HEK293 (cell line): Measurements from ENCODE around the gene CBX5.
"Not testable (repeated sequence)": the region's sequence is repeated elsewhere in the genome, so short reads cannot be mapped to it uniquely, and the experiment has no call there.

Experiments used
- CTCF ChIA-PET: fragments of 350-600 bp; formaldehyde crosslinking; extraction: SDS; loops from one replicate; lab custom pipeline; 2021; ENCODE audit warnings: antibody characterized with exemption; lab: Yijun Ruan, JAX
- POLR2A ChIA-PET: fragments of 300-600 bp; formaldehyde crosslinking; extraction: SDS; loops from one replicate; lab custom pipeline; 2020; ENCODE audit warnings: antibody characterized with exemption, inconsistent platforms; lab: Yijun Ruan, JAX
- H3K27ac ChIP-seq: fragments of 200-500 bp; sonication (Bioruptor generic); 2 replicates; pipeline ENCODE4 v1.5.1; 2014; ENCODE audit warnings: low read depth, low read length, control low read depth, inconsistent platforms; ENCODE audit errors: extremely low read depth
- H3K36me3 ChIP-seq, 2 experiments: fragments of 200-500 bp in 1 of 2; sonication (Bioruptor generic) in 1 of 2; 1 replicate in 1 of 2; 2 replicates in 1 of 2; pipeline ENCODE4 v1.5.1; 2014 to 2017; ENCODE audit warnings: inconsistent platforms in 2 of 2, low read length in 2 of 2; ENCODE audit not compliant: control insufficient read depth in 2 of 2, insufficient read depth in 1 of 2
- H3K4me1 ChIP-seq: fragments of 200-500 bp; sonication (Bioruptor generic); 2 replicates; pipeline ENCODE4 v1.5.1; 2014; ENCODE audit warnings: mild to moderate bottlenecking, low read length, inconsistent platforms; ENCODE audit not compliant: control insufficient read depth, insufficient read depth
- H3K4me3 ChIP-seq: 2 replicates; pipeline ENCODE4 v1.5.1; 2011; ENCODE audit warnings: low read depth, mild to moderate bottlenecking, control low read depth, low read length, moderate library complexity
- H3K9me3 ChIP-seq: fragments of 200-500 bp; sonication (Bioruptor generic); 2 replicates; pipeline ENCODE4 v1.5.1; 2014; ENCODE audit warnings: low read depth, low read length, inconsistent platforms; ENCODE audit not compliant: control insufficient read depth, insufficient read depth
- BCL11B ChIP-seq: fragments of 450-650 bp; formaldehyde crosslinking; IDR thresholded peaks from 2 replicates; pipeline ENCODE4 v1.5.1; 2016; ENCODE audit warnings: low read depth, missing biosample characterization, missing genetic modification characterization
- GLI4 ChIP-seq: fragments of 450-650 bp; formaldehyde crosslinking; IDR thresholded peaks from 2 replicates; pipeline ENCODE4 v1.5.1; 2016; ENCODE audit warnings: missing biosample characterization, missing genetic modification characterization
- GLIS2 ChIP-seq: fragments of 450-650 bp; formaldehyde crosslinking; IDR thresholded peaks from 2 replicates; pipeline ENCODE4 v1.5.1; 2016; ENCODE audit warnings: missing biosample characterization, missing genetic modification characterization
- HIC1 ChIP-seq: fragments of 450-650 bp; formaldehyde crosslinking; IDR thresholded peaks from 2 replicates; pipeline ENCODE4 v1.5.1; 2016; ENCODE audit warnings: missing biosample characterization, missing genetic modification characterization
- PRDM2 ChIP-seq: fragments of 450-650 bp; formaldehyde crosslinking; IDR thresholded peaks from 2 replicates; pipeline ENCODE4 v1.5.1; 2016; ENCODE audit warnings: missing biosample characterization, missing genetic modification characterization, borderline replicate concordance
- SP2 ChIP-seq: fragments of 450-650 bp; formaldehyde crosslinking; IDR thresholded peaks from 2 replicates; pipeline ENCODE4 v1.5.1; 2016; ENCODE audit warnings: missing biosample characterization, missing genetic modification characterization
- ZBTB48 ChIP-seq: fragments of 450-650 bp; formaldehyde crosslinking; IDR thresholded peaks from 2 replicates; pipeline ENCODE4 v1.5.1; 2016; ENCODE audit warnings: missing biosample characterization, missing genetic modification characterization
- ZFP37 ChIP-seq: fragments of 450-650 bp; formaldehyde crosslinking; IDR thresholded peaks from 2 replicates; pipeline ENCODE4 v1.5.1; 2016; ENCODE audit warnings: missing biosample characterization, missing genetic modification characterization
- ZNF114 ChIP-seq: fragments of 450-650 bp; formaldehyde crosslinking; IDR thresholded peaks from 2 replicates; pipeline ENCODE4 v1.5.0; 2017; ENCODE audit warnings: missing biosample characterization, missing genetic modification characterization
- ZNF174 ChIP-seq: fragments of 450-650 bp; formaldehyde crosslinking; IDR thresholded peaks from 2 replicates; pipeline ENCODE4 v1.5.0; 2017; ENCODE audit warnings: missing biosample characterization, mild to moderate bottlenecking, missing genetic modification characterization
- ZNF175 ChIP-seq: fragments of 450-650 bp; formaldehyde crosslinking; IDR thresholded peaks from 2 replicates; pipeline ENCODE4 v1.5.1; 2016; ENCODE audit warnings: missing biosample characterization, missing genetic modification characterization
- ZNF184 ChIP-seq: fragments of 450-650 bp; IDR thresholded peaks from 2 replicates; pipeline ENCODE4 v1.5.1; 2018; ENCODE audit warnings: missing biosample characterization, mild to moderate bottlenecking, missing genetic modification characterization
- ZNF2 ChIP-seq: fragments of 450-650 bp; formaldehyde crosslinking; IDR thresholded peaks from 2 replicates; pipeline ENCODE4 v1.5.1; 2016; ENCODE audit warnings: missing biosample characterization, missing genetic modification characterization
- ZNF239 ChIP-seq: fragments of 450-650 bp; formaldehyde crosslinking; IDR thresholded peaks from 2 replicates; pipeline ENCODE4 v1.5.1; 2016; ENCODE audit warnings: missing biosample characterization, missing genetic modification characterization
- ZNF335 ChIP-seq: fragments of 450-650 bp; formaldehyde crosslinking; conservative IDR thresholded peaks from 2 replicates; pipeline ENCODE4 v1.5.1; 2016; ENCODE audit warnings: missing biosample characterization, missing genetic modification characterization
- ZNF404 ChIP-seq: fragments of 450-650 bp; formaldehyde crosslinking; IDR thresholded peaks from 2 replicates; pipeline ENCODE4 v1.5.1; 2017; ENCODE audit warnings: missing biosample characterization, missing genetic modification characterization
- ZNF560 ChIP-seq: fragments of 450-650 bp; formaldehyde crosslinking; IDR thresholded peaks from 2 replicates; pipeline ENCODE4 v1.5.1; 2017; ENCODE audit warnings: missing biosample characterization, missing genetic modification characterization, borderline replicate concordance
- ZNF561 ChIP-seq: fragments of 450-650 bp; IDR thresholded peaks from 2 replicates; pipeline ENCODE4 v1.5.1; 2018; ENCODE audit warnings: missing biosample characterization, missing genetic modification characterization, borderline replicate concordance
- ZNF658 ChIP-seq: fragments of 450-650 bp; formaldehyde crosslinking; IDR thresholded peaks from 2 replicates; pipeline ENCODE4; 2016; ENCODE audit warnings: missing biosample characterization, missing genetic modification characterization
- ZNF792 ChIP-seq: fragments of 450-650 bp; formaldehyde crosslinking; IDR thresholded peaks from 2 replicates; pipeline ENCODE4 v1.5.1; 2016; ENCODE audit warnings: missing biosample characterization, missing genetic modification characterization
- TF ChIP-seq, protein P1 (sequence below): fragments of 450-650 bp; formaldehyde crosslinking; IDR thresholded peaks from 2 replicates; pipeline ENCODE4 v1.5.1; 2016; ENCODE audit warnings: missing biosample characterization, missing genetic modification characterization
- TF ChIP-seq, protein P2 (sequence below): fragments of 450-650 bp; formaldehyde crosslinking; IDR thresholded peaks from 2 replicates; pipeline ENCODE4 v1.5.1; 2016; ENCODE audit warnings: missing biosample characterization, missing genetic modification characterization

Gene CBX5

GRCh38 chr12:54324617-54325441, 44.9 kb upstream of the CBX5 start, which contains the start of gene COPZ1 (continued):
- TF ChIP-seq HIC1 (no peak), ZNF2 (tag by site-specific recombination) (peak; percentile 94), SP2 (tag by site-specific recombination) (peak; percentile 99), ZNF335 (tag by site-specific recombination) (peak; percentile 99), PRDM2 (tag by site-specific recombination) (no peak)

DNA sequence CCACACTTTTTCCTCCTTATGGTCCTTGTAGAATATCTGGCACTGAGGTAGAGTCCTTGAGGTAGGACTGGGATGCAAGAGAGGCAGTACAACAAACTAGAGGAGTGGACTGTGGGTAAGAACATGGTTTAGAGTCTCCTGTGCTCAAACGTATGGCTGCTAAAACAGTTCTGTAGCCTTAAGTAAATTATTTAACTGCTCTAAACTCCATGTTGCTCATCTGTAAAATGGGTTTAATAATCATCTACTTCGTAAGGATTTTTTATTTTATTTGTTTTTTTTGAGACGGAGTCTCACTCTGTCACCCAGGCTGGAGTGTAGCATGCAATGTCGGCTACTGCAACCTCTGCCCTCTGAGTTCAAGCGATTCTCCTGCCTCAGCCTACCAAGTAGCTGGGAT, 41.4 kb upstream of the CBX5 start:
- CTCF ChIA-PET = interaction anchor here (0.6 to 5.8 kb wide), 6 partner anchors 11 to 135 kb away, joined by 3 to 63 read pairs (median 6); no protein-coding TSS in a partner anchor
- Histone ChIP-seq H3K4me3 (no peak overlapping the region), H3K4me1 (no peaks in the 10 kb centered on the region; the same call in 1 of the 2 replicates), H3K9me3 (no peaks in the 10 kb centered on the region), H3K27ac (no peak overlapping the region), H3K36me3 (no peaks in the 10 kb centered on the region)
- no peak for TF ChIP-seq ZFP37 (tag by site-specific recombination)
- TF ChIP-seq, protein P1, sequence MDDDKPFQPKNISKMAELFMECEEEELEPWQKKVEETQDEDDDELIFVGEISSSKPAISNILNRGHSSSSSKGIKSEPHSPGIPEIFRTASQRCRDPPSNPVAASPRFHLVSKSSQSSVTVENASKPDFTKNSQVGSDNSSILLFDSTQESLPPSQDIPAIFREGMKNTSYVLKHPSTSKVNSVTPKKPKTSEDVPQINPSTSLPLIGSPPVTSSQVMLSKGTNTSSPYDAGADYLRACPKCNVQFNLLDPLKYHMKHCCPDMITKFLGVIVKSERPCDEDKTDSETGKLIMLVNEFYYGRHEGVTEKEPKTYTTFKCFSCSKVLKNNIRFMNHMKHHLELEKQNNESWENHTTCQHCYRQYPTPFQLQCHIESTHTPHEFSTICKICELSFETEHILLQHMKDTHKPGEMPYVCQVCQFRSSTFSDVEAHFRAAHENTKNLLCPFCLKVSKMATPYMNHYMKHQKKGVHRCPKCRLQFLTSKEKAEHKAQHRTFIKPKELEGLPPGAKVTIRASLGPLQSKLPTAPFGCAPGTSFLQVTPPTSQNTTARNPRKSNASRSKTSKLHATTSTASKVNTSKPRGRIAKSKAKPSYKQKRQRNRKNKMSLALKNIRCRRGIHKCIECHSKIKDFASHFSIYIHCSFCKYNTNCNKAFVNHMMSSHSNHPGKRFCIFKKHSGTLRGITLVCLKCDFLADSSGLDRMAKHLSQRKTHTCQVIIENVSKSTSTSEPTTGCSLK = no peak
- no peak for TF ChIP-seq ZNF561 (tag by site-specific recombination)
- TF ChIP-seq ZNF404 = no peak
- no peak for TF ChIP-seq ZNF175 (tag by site-specific recombination)
- TF ChIP-seq GLI4 (tag by site-specific recombination) = no peak
- TF ChIP-seq GLIS2 (tag by site-specific recombination) = no peak
- TF ChIP-seq ZNF658 (tag by site-specific recombination) = no peak
- no peak for TF ChIP-seq ZNF174 (tag by site-specific recombination)
- TF ChIP-seq ZNF184 = no peak
- no peak for TF ChIP-seq ZNF239
- TF ChIP-seq ZBTB48 = no peak
- TF ChIP-seq ZNF2 (tag by site-specific recombination) = no peak
- no peak for TF ChIP-seq ZNF792 (tag by site-specific recombination)
- TF ChIP-seq, protein P2, sequence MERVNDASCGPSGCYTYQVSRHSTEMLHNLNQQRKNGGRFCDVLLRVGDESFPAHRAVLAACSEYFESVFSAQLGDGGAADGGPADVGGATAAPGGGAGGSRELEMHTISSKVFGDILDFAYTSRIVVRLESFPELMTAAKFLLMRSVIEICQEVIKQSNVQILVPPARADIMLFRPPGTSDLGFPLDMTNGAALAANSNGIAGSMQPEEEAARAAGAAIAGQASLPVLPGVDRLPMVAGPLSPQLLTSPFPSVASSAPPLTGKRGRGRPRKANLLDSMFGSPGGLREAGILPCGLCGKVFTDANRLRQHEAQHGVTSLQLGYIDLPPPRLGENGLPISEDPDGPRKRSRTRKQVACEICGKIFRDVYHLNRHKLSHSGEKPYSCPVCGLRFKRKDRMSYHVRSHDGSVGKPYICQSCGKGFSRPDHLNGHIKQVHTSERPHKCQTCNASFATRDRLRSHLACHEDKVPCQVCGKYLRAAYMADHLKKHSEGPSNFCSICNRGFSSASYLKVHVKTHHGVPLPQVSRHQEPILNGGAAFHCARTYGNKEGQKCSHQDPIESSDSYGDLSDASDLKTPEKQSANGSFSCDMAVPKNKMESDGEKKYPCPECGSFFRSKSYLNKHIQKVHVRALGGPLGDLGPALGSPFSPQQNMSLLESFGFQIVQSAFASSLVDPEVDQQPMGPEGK (tag by site-specific recombination) = no peak
- TF ChIP-seq ZNF114 = no peak
- TF ChIP-seq ZNF560 = no peak
- no peak for TF ChIP-seq BCL11B (tag by site-specific recombination)
- POLR2A ChIA-PET = interaction anchor here (0.8 to 1.4 kb wide), 2 partner anchors 35 to 41 kb away, joined by 5 read pairs; partner anchors contain the start of gene HNRNPA1

GRCh38 chr12:54312309-54312708, 32.4 kb upstream of the CBX5 start:
- POLR2A ChIA-PET = not testable (repeated sequence)

More at GRCh38 chr12:54312309-54312708, 32.4 kb upstream of the CBX5 start:
- H3K4me1 ChIP-seq, H3K36me3 ChIP-seq, H3K9me3 ChIP-seq, H3K4me3 ChIP-seq, H3K27ac ChIP-seq: not testable (repeated sequence)
- CTCF ChIA-PET = interaction anchor here (0.5 to 1.7 kb wide), 4 partner anchors 13 to 1392 kb away, joined by 3 to 7 read pairs (median 3); no protein-coding TSS in a partner anchor
